Ramos (cell line): ENCODE data around the gene APBB1.
"Not testable (repeated sequence)": the region's sequence is repeated elsewhere in the genome, so short reads cannot be mapped to it uniquely, and the experiment has no call there.

Experiments used
- in situ Hi-C: fragments of 300-500 bp; cut with MboI; formaldehyde crosslinking; loops from one replicate; pipeline ENCODE4 v1.14.3; 2022; ENCODE audit warnings: low sequenced_read_pairs; ENCODE audit not compliant: unreplicated experiment

The APBB1 gene

DNA sequence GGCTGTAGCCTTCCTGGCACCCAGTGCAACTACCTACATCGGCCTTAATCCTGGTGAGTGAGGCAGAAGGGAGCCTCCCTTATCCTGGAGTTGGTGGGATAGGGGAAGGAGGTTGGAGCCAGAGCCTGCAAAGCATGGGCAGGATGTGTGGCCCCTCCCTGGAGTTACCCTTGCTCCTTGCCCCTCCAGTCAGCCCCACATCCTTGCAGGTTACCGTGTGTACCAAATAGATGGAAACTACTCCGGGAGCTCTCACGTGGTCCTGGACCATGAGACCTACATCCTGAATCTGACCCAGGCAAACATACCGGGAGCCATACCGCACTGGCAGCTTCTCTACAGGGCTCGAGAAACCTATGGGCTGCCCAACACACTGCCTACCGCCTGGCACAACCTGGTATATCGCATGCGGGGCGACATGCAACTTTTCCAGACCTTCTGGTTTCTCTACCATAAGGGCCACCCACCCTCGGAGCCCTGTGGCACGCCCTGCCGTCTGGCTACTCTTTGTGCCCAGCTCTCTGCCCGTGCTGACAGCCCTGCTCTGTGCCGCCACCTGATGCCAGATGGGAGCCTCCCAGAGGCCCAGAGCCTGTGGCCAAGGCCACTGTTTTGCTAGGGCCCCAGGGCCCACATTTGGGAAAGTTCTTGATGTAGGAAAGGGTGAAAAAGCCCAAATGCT is 24.8 kb downstream of the APBB1 start:
- in situ Hi-C loops = no loop called here

DNA sequence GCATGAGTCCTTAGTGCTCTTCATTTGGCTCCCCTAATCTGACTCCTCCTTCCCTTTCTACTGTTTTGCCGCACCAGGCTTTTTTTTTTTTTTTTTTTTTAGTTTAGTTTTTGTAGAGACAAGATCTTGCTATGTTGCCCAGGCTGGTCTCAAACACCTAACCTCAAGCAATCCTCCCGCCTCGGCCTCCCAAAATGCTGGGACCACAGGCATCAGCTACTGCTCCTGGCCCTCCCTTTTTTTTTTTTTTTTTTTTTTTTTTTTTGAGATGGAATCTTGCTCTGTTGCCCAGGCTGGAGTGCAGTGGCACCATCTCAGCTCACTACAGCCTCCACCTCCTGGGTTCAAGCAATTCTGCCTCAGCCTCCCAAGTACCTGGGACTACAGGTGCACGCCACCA is 26.6 kb downstream of the APBB1 start:
- in situ Hi-C loops = not testable (repeated sequence)

DNA sequence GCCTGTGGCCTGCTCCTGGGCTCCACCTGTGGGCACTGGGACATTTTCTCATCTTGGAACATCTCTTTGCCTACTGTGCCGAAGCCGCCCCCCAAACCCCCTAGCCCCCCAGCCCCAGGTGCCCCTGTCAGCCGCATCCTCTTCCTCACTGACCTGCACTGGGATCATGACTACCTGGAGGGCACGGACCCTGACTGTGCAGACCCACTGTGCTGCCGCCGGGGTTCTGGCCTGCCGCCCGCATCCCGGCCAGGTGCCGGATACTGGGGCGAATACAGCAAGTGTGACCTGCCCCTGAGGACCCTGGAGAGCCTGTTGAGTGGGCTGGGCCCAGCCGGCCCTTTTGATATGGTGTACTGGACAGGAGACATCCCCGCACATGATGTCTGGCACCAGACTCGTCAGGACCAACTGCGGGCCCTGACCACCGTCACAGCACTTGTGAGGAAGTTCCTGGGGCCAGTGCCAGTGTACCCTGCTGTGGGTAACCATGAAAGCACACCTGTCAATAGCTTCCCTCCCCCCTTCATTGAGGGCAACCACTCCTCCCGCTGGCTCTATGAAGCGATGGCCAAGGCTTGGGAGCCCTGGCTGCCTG is 27.3 kb downstream of the APBB1 start:
- in situ Hi-C loops = no loop called here

DNA sequence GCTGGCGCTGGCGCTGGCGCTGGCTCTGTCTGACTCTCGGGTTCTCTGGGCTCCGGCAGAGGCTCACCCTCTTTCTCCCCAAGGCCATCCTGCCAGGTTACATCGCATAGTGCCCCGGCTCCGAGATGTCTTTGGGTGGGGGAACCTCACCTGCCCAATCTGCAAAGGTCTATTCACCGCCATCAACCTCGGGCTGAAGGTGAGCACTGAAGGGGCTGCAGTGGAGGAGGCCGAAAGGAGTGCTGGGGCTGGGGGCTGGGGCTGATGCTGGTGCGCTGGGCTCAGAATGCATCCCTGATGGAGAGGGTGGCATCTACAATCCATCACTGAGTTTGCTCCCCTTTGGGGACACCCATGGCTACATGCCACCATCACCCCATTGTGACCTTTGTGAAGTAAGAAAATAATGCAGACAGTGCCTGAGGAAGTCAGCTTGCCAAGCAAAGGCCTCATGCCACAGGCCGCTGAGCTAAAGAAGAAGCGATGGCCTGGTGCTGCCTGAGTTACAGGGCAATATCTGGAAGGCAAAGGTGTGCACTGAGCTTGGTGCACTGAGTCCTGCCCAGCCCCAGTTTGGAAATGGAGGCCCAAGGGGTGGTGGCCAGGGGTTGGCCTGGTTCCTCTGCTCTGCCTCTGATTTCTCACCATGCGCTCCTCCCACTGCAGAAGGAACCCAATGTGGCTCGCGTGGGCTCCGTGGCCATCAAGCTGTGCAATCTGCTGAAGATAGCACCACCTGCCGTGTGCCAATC is 28.0 kb downstream of the APBB1 start:
- in situ Hi-C loops = no loop called here

DNA sequence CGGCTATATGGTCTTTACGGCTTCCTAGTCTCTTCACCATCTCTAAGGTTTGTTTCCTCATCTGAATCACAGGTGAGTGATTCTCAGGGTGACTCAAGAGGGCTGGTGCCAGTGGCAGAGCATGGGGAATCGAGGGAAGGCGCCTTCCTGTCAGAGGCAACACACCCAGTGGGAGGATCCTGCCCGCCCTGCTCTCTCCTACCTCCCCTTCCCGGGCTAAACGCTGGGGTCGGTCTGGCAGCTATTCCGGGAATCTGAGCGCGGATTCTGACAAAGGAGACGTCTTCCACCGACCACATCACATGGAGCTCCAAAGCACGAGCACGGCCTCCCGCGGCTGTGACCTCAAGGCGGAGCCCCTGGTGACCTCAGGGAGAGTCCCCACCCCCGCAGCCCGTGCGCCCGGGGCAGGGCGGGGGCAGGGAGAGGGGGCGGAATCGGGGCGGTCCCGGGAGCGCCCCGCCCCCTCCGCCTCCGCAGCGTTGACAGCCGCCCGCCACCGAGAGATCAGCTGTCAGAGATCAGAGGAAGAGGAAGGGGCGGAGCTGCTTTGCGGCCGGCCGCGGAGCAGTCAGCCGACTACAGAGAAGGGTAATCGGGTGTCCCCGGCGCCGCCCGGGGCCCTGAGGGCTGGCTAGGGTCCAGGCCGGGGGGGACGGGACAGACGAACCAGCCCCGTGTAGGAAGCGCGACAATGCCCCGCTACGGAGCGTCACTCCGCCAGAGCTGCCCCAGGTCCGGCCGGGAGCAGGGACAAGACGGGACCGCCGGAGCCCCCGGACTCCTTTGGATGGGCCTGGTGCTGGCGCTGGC is 28.8 kb downstream of the APBB1 start, which contains the start of gene SMPD1:
SMPD1 (plus strand) TSS at position 570 of the 813 bp plus-strand sequence; CDS start at position 695, 125 bp downstream.
- in situ Hi-C loops = no loop called here

DNA sequence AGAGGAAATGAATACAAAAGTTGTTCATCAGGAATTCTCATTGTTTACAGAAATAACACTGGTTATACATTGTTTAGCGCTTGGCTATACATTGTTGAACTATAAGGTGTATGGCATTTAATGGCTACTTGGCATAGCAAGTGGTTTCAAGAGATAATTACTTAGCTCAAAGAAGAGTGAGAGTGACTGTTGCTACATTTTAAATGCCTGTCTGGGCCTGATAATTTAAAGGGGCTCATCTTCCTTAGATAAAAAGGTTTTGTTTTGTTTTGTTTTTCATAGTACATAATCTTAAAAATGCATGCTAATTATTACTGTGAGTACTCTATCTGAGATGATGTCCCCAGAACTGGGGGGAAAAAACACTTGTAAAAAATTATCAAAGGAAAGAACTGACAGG is 30.1 kb downstream of the APBB1 start:
- in situ Hi-C loops = no loop called here

DNA sequence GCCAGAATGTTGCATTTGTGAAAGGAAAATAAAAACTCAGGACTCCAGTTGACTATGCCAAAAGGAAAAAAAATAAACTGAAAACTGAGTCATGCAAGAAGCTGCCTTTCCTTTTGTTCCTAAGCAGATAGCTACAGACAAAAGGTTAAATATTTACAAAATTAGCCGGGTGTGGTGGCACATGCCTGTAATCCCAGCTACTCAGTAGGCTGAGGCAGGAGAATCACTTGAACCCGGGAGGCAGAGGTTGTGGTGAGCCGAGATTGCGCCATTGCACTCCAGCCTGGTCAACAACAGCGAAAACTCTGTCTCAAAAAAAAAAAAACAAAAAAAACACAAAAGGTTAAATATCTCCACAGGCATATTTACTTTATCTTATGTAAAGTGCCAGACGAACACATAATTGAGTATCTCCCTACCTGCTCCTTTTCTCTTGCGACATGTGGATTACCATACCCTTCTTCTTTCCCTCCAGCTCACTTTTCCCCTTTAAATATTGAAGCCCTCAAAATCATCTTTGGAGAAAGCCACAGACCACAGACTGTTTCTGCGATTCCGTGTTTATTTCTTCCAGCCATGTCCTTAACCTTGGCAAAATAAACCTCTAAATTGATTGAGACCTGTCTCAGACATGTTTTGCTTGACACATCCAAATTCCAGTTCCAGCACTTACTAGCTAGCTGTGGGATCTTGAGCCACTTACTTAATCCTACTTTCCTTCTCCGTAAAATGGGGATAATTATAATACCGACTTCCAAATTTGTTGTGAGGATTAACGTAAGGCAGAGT is 30.9 kb downstream of the APBB1 start:
- in situ Hi-C loops = no loop called here

DNA sequence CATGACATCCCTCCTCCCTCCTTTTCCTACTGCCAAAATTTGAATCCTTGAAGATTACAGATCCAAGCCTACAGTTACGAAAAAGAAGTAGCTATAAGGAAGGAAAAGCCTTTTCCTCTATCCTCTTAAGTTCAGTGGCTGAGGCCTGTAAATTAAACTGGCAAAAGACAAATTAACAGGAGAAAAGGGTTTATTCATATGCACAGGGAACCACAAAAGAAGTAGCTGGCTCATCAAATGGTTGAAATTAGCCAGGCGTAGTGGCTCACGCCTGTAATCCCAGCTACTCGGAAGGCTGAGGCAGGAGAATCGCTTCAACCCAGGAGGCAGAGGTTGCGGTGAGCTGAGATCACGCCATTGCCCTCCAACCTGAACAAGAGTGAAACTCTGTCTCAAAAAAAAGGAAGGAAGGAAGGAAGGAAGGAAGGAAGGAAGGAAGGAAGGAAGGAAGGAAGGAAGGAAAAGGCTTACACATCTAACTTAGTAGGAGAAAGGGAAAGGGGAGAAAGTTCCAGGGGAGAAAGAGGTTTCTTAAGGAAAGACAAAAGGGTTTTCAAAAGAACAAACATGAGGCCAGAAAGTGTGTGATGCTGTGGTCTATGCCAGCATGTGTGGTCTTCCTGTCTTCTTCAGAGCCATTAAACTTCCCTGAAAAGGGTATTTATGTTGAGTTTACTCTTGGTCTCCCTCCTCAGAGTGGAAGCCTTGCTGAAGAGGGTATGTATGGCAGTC is 33.7 kb downstream of the APBB1 start:
- in situ Hi-C loops = no loop called here

DNA sequence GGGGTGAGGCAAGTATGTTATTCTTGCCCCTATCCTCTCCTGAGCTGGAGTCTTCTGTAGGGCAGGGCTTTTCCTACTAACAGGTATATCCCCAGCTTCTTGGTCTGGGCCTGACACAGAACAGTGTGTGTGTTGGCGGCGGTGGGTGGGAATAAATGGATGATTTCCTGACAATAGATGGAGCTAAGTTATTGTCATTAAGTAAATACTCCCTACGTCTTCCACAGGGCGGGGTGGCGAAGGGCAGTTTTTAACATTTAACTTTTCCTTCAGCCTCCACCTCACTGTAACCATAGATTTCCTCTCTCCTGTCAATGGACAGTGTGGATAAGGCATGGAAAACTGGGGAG is 40.3 kb downstream of the APBB1 start:
- in situ Hi-C loops = no loop called here

DNA sequence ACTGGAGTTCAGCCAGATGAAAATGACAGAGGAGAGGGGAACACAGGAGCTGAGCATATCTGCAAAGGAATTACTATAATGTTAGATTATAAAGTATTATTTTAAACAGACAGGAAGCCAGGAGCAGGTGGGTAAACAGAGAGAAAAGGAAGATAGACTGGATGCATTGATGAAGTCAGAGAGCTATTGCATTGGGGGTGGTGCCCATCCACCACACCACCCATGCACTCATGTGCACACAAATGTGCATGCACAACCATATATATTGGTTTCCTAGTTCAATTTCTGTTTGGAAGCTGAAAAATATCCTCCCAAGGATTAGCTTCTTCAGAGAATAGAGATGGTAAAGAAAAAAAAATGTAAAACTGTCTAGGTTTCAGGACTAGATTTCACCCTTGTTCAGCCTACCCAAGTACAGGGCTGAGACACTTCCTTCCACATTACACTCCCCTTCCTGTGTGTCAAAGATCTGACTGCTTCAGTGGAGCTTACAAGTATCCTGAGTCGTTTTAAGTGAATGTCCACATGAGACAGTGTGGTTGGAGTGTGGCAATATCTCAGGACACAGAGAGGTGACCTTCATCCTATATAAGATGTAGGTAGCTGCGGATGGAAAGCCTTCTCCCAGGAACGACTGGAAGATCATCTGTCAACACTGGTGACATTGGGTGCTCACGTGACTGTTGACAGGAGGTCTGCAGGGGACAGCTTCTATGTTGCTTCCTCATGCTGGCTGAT is 40.8 kb downstream of the APBB1 start:
- in situ Hi-C loops = no loop called here

DNA sequence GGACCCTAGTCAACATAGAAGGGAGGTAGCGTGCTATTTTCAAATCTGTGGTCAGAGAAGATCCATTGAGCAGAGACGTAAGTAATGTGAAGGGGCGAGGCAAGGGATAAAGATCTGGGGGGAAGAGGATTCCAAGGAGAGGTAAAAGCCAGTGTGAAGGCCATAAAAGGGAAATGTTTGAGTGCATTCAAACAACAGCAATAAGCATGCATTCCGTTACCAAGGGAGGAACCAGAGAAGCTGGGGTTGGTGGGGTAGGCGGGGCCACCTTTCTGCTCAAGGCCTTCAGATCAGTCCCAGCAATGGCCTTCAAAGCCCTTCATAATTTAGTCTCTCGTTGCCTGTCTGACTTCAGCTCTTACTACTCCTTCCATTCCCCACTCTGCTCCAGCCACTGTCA is 47.1 kb downstream of the APBB1 start:
- in situ Hi-C loops = no loop called here

DNA sequence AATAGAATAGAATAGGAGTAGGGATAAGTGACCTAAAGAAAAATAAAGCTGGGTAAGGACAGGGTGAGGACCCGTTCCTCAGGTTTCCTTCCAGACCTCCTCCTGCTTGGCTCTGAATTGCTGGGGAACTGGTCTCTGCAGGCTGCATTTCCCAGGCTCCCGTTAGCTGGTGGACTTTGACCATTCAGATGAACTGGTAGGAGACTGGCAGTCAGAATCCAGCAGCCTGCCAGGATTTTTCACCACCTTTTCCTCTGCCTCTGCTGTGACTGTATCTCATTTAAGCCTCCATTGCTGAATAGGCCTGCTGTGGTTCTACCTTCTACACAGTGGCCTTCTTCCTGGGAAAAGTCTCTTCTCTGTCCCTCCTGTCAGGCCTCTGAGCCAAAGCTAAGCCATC is 53.2 kb downstream of the APBB1 start:
- in situ Hi-C loops = no loop called here

DNA sequence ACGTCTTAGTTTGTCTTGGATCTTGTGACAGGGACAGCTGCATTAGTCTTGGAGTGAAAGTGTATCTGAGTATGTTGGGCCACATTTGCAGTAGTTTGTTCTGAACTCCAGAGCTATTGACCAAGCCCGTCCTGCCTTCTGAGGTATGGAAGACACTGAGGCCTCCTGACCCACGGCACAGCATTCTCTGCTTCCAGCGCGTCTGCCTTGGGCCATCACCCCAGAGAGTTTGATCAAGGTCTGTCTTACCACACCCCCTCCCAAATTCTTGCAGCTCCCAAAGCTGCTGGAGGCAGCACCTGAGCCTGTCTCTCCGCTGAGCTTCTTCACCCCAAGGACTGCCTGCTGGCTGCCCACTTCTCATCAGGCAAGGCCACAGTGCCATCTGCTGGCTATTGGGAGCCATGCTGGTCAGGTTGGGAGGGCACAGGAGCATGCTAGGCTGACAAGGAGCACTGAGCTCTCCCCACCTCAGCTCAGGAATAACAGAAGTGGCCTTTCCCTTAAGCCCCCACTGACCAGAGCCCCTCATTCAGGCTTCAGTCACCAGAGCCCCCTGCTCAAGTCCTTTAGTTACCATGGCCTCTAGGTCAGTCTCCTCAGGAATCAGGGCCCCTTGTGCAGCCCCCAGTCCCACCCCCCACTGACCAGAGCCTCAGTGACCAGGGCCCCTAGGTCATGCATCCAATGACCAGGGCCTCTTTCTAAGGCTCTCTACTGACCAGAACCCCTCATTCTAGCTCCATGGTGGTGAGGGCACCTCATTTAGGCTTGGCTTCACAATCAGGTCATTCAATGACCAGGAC is 55.8 kb downstream of the APBB1 start:
- in situ Hi-C loops = no loop called here

DNA sequence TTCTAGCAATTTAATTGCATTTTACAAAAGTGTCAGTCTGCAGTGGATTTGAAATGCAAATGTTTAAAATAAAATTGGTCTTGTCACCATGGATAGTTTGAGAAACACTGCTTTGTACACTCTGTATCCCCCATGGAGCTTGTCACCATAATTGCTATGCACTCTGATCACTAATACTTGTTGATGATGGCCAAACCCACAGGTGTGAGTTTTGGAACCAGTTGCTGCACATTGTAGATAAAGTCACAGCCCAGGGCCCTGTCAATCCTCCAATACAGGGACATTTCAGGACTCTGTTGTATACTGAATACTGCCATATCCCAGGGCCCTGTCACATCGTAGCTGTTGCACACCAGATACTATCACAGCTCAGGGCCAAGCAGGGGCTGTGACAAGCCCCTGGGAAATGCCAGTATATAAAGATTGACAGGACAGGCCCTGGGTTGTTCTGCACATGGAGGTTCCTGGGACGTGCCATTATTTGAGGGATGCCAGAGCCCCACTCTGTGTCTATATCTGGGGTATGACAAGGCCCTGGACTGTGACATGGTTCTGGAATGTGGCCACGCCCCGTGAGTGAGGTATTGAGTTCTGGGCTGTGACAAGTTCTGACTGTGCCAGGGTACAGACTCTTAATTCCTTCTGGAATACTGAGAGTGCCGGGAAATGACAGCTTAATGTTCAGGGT is 56.6 kb downstream of the APBB1 start:
- in situ Hi-C loops = no loop called here

DNA sequence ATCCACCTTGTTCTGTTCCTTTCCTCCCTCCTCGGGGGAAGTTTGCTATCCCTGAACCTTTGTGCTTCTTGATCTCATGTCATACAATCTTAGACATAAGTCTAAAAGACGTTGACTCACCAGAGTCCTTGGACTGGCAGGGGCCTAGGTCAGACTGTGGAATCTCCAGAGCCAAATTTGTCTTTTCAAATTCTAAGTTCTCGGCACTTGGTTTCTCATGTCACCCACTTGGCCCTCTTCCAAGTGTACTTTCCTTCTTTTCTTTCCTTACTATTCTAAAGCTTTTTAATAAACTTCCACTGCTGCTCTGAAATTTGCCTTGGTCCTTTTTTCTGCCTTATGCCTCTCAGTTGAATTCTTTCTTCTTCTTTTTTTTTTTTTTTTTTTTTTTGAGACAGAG is 58.7 kb downstream of the APBB1 start:
- in situ Hi-C loops = no loop called here

DNA sequence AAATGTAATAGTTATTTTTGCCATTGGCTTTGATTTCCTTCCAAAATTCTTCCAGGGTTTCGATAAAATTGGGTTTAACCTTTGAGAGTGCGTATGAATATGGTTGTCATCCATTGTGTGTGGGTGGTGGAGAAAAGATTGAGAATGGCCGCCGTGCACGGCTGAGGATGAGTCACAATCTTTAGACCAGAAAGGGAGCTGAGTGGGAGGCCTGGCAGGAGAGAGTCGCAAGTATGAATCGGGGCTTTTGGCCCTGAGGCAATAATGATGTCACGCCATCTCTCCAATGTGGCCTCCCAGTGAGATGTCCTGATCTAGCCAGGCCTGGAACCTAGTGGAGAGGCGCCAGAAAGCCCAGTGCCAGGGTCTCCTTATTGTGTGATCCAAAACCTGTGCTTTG is 61.7 kb downstream of the APBB1 start:
- in situ Hi-C loops = loop anchor here (10.0 kb wide), 1 partner anchor 112 kb away; no protein-coding TSS in a partner anchor

DNA sequence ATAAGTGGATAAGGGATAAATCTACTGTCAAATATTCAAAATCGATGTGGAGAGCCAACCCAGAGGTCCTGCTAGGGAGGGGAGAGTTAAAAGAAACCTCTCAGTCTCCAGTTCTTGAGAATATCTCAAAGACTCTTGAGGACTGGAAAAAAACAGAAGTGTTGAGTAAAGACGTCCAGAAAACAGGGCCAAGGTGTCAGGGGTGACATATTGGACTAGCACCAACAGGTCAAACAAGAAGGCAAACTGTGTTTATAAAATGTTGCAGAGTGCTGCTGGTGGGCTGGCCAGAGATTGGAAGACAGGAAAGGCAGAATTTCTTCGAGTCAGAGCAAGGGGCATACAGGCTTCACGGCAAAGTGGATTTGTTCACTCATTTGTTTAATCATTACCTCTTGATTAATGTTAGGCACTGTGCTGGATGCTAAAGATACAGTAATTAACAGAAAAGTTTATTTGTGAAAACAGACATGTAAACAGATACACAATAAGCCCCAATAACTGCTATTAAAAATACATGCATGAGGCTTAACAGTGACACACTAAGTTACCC is 62.3 kb downstream of the APBB1 start:
- in situ Hi-C loops = loop anchor here (10.0 kb wide), 1 partner anchor 112 kb away; no protein-coding TSS in a partner anchor
